Eye (tissue), 1 donor: Measurements from ENCODE around the gene ARL16.
A peak's percentile ranks its signal among the peaks of the same experiment; 100 is the strongest.

Experiments
- DNase-seq: peaks from one replicate; pipeline ENCODE4 v3.0.0-alpha.2; 2015

The ARL16 gene

GRCh38 chr17:81683584-81684441, at the start of gene ARL16, which contains the start of gene HGS:
Gene ARL16, minus strand, starts transcription at chr17:81683797. Its CDS starts 44 bp downstream, at chr17:81683753.
Gene HGS, plus strand, starts transcription at chr17:81684011. Its CDS starts 56 bp downstream, at chr17:81684067.
- DNase-seq = peak; percentile 100

GRCh38 chr17:81727324-81728031, 43.9 kb upstream of the ARL16 start:
- no peak for DNase-seq

GRCh38 chr17:81726004-81726403, 42.4 kb upstream of the ARL16 start:
- no peak for DNase-seq

GRCh38 chr17:81725439-81725838, 41.8 kb upstream of the ARL16 start:
- DNase-seq = no peak

GRCh38 chr17:81723651-81724209, 40.1 kb upstream of the ARL16 start:
- DNase-seq = no peak

- no peak for DNase-seq
These were observed 38.9 kb upstream of the ARL16 start for GRCh38 chr17:81722184-81723120.

GRCh38 chr17:81720267-81721071, 36.9 kb upstream of the ARL16 start:
- no peak for DNase-seq

- DNase-seq = no peak
These were observed 36.0 kb upstream of the ARL16 start for GRCh38 chr17:81719410-81720266.

GRCh38 chr17:81717766-81718089, 34.1 kb upstream of the ARL16 start:
- DNase-seq = no peak

- DNase-seq = no peak
These were observed 33.6 kb upstream of the ARL16 start for GRCh38 chr17:81717049-81717765.

GRCh38 chr17:81716674-81716996, 33.0 kb upstream of the ARL16 start:
- no peak for DNase-seq

GRCh38 chr17:81715872-81716673, 32.5 kb upstream of the ARL16 start:
- DNase-seq = no peak

- DNase-seq = no peak
These were observed 31.7 kb upstream of the ARL16 start for GRCh38 chr17:81715107-81715871.

GRCh38 chr17:81714412-81715106, 31.0 kb upstream of the ARL16 start:
- no peak for DNase-seq

- DNase-seq = peak; percentile 65
These were observed 30.2 kb upstream of the ARL16 start for GRCh38 chr17:81713556-81714411.

- DNase-seq = peak; percentile 42
These were observed 29.5 kb upstream of the ARL16 start for GRCh38 chr17:81713004-81713555.
